ENCODE data around the gene PDCD2.
"Not testable (repeated sequence)": the region's sequence is repeated elsewhere in the genome, so short reads cannot be mapped to it uniquely, and the experiment has no call there.

Gene PDCD2

GRCh38 chr6:170584181-170584953, at the start of gene PDCD2:
Gene PDCD2 (minus strand): TSS chr6:170584637. CDS start chr6:170584581, 56 bp downstream.
- peak; percentile 93 for DNase-seq

- DNase-seq = not testable (repeated sequence)
These were observed 31.6 kb upstream of the PDCD2 start for GRCh38 chr6:170616020-170616554.

- not testable (repeated sequence) for DNase-seq
These were observed 27.9 kb upstream of the PDCD2 start for GRCh38 chr6:170612256-170612804.

- not testable (repeated sequence) for DNase-seq
These were observed 24.8 kb upstream of the PDCD2 start for GRCh38 chr6:170609225-170609624.

- no peak for DNase-seq
These were observed 21.3 kb upstream of the PDCD2 start for GRCh38 chr6:170605574-170606259.

- DNase-seq = no peak
These were observed 12.8 kb upstream of the PDCD2 start for GRCh38 chr6:170597278-170597677.

GRCh38 chr6:170596426-170596825, 12.0 kb upstream of the PDCD2 start:
- no peak for DNase-seq

- DNase-seq = no peak
These were observed 6.3 kb upstream of the PDCD2 start for GRCh38 chr6:170590725-170591124.

- DNase-seq = no peak
These were observed 589 bp upstream of the PDCD2 start for GRCh38 chr6:170584954-170585498.

GRCh38 chr6:170583756-170584180, 669 bp downstream of the PDCD2 start:
- DNase-seq = no peak

- DNase-seq = no peak
These were observed 5.5 kb downstream of the PDCD2 start for GRCh38 chr6:170578909-170579308.

GRCh38 chr6:170575250-170575649, 9.2 kb downstream of the PDCD2 start:
- DNase-seq = no peak

- DNase-seq = no peak
These were observed 11.6 kb downstream of the PDCD2 start for GRCh38 chr6:170572704-170573466.

- DNase-seq = no peak
These were observed 19.4 kb downstream of the PDCD2 start for GRCh38 chr6:170564936-170565530.

GRCh38 chr6:170561555-170561954, 22.9 kb downstream of the PDCD2 start:
- no peak for DNase-seq

- no peak for DNase-seq
These were observed 29.1 kb downstream of the PDCD2 start for GRCh38 chr6:170555305-170555704.

GRCh38 chr6:170554796-170555137, 29.7 kb downstream of the PDCD2 start:
- no peak for DNase-seq

GRCh38 chr6:170554013-170554795, 30.2 kb downstream of the PDCD2 start, which contains the start of gene TBP:
Gene TBP (plus strand): TSS chr6:170554369. CDS start chr6:170557030, 2,661 bp downstream.
- peak; percentile 98 for DNase-seq

GRCh38 chr6:170553534-170554012, 30.9 kb downstream of the PDCD2 start:
- no peak for DNase-seq

GRCh38 chr6:170552765-170553533, 31.5 kb downstream of the PDCD2 start, which contains the start of gene PSMB1:
Gene PSMB1 (minus strand): TSS chr6:170553307. CDS start chr6:170553242, 65 bp downstream.
- DNase-seq = peak; percentile 91

Measured in stimulated activated CD8-positive, alpha-beta memory T cell treated with anti-CD3 and anti-CD28 coated beads, Interleukin-4, amount 100 ng/mL, for 48 hours (primary cell).